GM19240 (cell line): ENCODE results near the gene TEPSIN.

ENCODE experiments used
- DNase-seq: peaks from one replicate; pipeline ENCODE4 v3.0.0; 2011; ENCODE audit warnings: low spot score; ENCODE audit not compliant: insufficient read length

TEPSIN gene

DNA sequence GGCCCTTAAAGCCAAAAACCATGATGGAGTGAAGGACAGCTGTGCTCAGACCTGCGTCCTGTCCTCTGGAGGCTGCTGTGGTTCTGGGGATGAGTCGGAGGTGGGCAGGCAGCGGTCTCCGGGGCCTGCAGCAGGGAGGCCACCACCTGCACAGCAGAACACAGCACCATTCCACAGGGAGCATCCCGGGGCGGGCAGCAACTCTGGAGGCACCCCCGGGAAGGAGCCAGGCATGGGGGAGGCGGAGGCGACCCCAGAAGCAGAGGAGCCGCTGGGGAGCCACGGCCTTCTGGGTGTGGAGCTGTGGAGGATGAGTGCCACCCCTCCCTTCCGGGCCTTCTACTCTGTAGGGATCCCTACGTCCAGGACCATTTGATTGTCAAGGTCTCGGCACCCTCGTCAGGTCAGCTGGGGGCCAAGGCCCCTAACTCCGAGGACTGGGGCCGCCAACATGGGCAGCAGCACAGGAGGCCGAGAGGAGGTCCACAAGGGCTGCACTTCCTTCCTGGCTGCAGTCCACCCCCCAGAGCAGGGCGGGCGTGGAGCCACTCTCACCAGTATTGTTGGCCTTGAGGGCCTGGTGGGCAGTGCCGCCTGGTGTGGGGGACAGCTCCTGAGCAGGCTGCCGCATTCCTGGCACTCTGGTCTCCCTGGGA lies 39.9 kb downstream of the TEPSIN start:
- no peak for DNase-seq

- no peak for DNase-seq
These were observed 40.9 kb downstream of the TEPSIN start for GRCh38 chr17:81197831-81198490.

- DNase-seq = no peak
These were observed 41.5 kb downstream of the TEPSIN start for GRCh38 chr17:81197409-81197795.

- DNase-seq = no peak
These were observed 42.1 kb downstream of the TEPSIN start for GRCh38 chr17:81196505-81197408.

DNA sequence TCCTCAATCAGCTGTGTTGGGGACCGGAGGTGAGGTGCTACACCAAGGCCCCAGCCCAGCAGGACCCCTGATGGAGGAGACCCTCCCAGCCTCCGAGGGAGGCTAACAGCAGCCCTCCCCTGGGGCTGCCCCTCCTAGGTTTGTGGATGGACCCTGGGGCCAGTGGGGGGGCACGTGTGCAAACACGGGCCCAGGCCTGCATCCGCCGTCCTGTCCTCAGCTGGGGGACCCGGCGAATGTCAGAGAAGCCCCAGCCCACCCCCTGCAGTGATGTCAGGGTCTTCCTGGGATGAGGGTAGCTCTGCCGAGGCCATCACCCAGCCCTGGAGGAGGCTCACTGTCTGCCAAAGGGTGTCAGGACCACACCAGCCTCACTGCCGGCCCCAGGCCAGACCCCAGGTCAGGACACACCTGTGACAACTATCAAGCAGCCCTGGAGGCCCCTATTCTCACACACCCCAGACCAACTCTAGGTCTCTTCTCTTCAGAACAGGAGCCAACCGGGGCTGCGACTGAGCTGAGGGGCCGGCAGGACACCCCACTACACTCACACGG lies 42.8 kb downstream of the TEPSIN start:
- no peak for DNase-seq

DNA sequence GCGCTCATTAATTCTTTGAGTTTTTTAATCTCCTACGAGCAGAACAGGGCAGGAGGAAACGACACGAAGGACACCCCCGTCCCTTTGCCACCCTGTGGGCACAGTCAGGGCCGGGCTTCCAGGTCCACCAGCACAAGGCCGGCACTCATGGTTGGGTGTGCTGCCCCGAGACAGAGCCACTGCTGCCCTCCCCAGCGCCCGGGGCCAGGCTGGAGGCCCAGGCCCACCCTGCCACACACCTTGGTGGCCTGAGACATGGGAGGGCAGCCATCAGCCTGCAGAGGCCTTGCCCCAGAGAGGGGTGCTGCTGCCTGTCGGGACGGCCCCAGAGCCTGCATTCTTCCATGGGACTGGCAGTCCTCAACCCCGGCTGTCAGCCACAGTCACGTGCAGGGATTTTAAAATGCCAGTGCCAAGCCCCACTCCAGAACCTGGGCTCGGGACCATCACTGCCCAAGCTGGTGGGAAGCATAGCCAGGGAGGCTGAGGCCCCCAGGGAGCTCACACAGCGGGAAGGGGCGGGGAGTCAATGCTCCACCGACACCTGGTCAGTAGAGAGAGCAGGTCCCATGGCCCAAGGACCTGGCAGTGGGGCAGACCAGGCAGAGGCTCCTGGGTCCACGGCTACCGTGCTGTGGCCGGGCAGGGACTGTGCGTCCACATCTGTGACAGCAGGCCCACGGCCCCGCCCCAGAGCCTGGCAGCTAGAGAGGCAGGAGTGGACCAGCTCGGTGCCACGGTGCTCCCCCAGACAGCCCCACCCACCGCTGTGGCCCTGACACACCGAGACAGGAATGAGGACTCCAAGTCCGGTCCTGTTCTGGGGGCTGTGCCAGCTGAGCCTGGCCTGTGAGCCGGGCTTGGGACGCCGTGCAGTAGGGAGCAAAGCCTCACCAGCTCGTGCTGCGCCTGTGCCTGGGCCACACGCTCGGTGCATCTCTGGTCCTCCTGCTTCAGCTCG lies 43.6 kb downstream of the TEPSIN start:
- no peak for DNase-seq

DNA sequence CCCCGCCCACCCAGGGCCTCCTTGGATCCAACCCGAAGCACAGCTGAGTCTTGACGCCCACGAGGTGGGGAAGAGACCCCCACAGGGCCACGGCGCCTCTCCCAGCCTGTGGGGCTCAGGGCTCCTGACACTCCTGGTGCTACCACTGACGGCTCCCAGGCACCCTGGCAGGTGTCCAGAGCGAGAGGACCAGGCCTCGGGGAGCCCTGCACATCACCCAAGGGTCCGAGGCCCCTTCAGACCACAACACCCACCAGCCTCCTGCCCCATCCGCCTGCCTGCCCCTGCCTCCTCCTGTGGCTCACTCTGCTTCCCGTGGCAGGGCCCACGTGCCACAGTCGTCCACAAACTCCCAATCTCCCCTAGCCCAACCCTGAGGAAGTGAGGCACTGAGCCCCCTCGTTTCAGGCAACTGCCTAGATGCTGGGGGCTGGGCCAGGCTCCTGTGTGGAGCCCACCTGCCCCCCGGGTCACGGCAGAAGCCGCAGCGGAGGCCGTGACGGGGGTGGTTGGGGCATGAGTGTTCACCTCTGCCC lies 44.6 kb downstream of the TEPSIN start:
- DNase-seq = no peak

DNA sequence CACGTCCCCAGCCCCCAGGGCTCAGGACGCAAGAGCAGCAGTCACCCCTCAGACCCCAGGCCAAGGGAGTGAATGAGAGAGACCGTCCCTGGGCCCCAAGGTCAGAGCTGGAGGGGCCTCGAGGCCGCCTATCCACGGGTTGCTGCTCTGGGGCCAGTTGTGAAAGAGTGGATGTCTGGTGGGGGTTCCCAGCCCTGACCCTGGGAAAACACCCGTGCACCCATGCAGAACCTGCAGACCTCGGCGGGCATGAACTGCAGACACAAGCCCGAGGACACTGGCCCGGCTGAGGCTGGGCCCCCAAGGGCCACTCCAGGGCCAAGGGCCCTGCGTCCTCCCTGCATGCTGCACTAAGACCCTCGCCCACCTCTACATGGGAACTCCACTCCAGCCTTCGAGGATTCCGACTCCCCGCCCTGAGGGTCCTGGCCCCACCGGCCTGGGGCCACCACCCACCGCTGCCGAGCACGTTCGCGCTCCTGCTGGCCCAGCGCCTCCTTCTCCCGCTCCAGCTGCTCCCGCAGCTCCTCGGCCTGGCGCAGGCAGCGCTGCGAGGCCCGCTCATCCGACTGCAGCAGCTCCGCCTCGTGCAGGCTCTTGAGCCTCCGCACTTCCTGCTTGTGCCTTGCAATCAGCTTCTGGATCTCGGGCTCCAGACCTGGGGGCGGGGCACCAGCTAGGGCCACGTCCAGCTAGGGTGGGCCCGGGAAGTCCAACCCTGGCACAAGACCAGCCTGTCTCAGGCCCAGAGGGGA lies 45.2 kb downstream of the TEPSIN start:
- DNase-seq = no peak

GRCh38 chr17:81193051-81193410 lies 45.8 kb downstream of the TEPSIN start:
- DNase-seq = no peak

- DNase-seq = no peak
These were observed 46.3 kb downstream of the TEPSIN start for GRCh38 chr17:81192386-81193050.

GRCh38 chr17:81191646-81192045 lies 47.2 kb downstream of the TEPSIN start:
- no peak for DNase-seq

- DNase-seq = no peak
These were observed 47.7 kb downstream of the TEPSIN start for GRCh38 chr17:81191116-81191515.

- DNase-seq = no peak
These were observed 48.3 kb downstream of the TEPSIN start for GRCh38 chr17:81190591-81190990.

- no peak for DNase-seq
These were observed 49.0 kb downstream of the TEPSIN start for GRCh38 chr17:81189670-81190530.

DNA sequence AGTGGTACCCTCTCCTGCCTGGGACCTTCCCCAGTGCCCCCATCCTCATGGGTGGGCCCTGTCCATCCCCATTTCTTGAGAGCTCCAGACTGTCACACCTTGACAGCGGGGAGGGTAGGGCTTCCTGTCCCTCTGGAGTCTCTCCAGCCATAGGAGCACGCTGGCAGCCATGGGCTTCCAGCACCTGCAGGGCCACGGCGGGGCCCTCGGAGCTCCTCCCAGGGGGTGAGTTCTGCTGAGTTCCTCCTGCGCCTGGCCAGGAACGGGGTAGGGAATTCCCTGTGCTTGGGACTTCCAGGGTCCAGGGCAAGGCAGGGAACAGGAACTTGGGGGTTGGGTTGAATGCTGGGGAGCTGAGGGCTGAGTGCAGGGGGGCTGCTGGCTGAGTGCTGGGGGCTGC lies 49.8 kb downstream of the TEPSIN start:
- DNase-seq = no peak

- no peak for DNase-seq
These were observed 50.4 kb downstream of the TEPSIN start for GRCh38 chr17:81188491-81188840.

DNA sequence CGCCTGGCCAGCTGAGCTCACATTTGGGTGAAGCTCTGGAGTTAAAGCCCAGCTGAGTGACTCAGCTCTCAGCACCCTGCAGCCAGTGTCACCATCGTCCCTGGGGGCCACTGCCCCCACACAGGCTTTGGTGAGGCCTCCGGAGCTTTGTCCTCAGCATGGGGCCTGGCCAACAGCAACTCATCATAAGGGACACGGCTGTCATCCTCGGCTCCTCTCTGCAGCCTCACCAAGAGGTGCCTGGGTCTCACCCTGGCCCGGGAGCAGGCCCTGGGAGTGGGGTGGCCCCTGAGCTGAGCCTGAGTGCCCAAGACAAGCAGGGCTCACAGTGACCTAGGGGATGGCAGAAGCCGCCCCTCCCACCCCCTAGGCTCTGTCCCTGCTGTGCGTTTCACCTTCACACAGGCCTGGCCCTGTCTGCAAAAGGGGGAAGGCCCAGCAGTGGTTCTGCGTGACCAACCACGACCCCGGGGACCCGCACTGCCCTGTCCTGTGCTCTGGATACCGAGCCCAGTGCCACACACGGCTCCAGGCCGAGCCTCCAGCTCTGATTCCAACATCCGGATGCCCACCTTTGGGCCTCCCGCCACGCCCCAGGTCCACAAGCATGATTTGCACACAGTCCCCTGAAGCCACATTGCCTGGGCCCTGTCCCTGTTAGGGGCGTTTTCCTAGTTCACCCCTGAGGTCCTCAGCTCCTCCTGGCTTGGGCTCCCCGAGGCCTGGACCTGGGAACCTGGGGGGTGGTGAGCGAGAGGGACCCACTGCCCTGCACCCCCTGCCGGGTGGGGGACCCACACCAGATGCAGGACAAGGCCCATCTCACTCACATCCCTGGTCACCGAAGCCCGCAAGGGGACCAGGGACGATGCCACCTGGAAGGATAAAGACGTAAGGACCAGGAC lies 51.0 kb downstream of the TEPSIN start:
- no peak for DNase-seq
